Activated naive CD8-positive, alpha-beta T cell treated with anti-CD3 and anti-CD28 coated beads, Interleukin-2, amount 50 U/mL, for 16 hours (primary cell): ENCODE measurements around the gene ATP1A2.

Experiments
- DNase-seq: peaks from one replicate; pipeline ENCODE4 v3.0.0-alpha.2; 2020; ENCODE audit warnings: low read depth, low spot score

ATP1A2 gene

DNA sequence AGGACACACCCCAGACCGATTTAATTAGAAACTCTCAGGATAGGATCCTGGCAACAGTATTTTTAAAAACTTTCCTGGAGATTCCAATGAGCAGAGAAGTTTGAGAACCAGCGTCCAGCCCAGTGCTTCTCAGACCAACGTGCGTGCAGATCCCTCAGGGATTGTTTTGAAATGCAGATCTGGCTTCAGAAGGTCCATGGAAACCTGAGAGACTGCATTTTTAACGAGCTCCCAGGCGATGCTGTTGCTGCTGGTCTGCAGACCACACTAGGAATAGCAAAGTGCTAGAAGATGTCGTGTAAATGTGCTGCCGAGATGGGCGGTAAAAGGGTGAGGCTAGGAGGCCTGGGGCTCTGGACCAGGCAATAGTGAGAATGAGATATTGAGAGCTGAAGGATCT lies 56.4 kb downstream of the ATP1A2 start:
- DNase-seq = no peak

- DNase-seq = no peak
Observed at GRCh38 chr1:160177231-160177630, 61.7 kb downstream of the ATP1A2 start.

DNA sequence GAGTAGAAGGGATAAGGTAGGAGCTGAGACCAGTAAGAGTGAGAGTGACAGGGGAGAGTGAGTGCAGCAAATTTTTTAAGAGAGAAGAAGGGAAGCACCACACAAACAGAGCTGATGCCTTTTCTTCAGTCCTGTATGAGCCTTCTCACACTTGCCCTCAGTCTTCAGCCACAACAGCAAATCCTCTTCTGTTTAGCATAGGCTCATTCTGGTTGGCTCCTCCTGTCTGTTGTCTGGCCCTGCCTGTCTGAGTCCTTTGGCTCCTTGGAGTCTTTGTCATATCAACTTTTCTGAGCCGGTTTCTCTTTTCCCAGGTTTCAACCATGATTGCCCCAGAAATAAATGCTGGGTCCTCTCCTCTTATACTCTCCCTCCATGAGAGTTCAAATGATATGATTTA lies 62.1 kb downstream of the ATP1A2 start:
- DNase-seq = no peak

DNA sequence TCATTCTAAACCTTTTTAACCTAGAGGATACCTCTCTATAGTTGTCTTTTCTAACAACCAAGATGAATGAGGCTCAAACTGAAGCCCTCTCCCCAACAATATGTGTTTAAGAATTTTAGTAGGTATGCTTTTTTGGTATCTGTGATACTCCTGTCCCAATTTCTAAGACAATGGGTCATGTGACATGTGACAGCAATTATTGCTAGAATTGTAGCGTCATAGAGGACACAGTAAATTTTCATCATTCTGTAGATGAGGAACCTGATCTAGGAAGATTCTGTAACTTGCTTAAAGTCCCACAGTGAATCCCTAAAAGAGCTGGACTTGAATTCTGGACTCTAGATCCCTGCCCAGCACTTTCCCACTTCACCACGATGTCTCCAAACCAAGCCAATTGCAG lies 63.2 kb downstream of the ATP1A2 start:
- DNase-seq = no peak

DNA sequence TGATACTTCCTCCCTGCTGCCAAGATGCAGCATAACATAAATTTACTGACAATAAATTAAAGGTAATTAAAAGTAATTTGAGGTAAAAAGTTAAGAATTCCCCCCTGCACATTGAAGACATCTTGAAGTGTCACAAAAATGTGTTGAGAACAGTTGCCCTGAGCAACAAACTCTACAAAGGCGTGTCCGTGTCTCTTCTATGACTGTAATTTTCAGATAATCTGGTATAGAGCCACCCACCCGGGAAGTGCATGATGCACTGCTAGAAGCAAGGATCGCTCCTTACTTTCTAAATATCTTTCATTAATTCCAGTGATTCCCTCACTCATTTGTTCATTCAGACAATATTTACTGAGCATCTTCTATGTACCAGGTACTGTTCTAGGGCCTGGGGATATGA lies 63.8 kb downstream of the ATP1A2 start:
- no peak for DNase-seq

DNA sequence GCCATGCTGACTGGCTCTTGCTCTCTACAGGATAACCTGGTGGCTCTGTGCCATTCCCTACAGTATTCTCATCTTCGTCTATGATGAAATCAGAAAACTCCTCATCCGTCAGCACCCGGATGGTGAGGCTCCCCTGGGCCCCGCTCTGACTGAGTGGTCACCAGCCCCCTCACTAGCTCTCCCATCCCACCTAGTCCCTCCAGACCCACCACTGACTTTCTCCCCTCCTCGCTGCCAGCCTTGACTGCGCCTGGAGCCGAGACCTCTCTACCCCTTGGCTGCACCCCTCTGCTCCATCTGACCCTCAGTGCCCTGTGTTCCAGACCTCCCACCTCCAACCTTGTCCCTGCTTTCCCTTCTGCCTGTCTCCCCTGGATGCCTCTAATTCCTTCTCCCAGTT lies 70.7 kb downstream of the ATP1A2 start:
- no peak for DNase-seq

DNA sequence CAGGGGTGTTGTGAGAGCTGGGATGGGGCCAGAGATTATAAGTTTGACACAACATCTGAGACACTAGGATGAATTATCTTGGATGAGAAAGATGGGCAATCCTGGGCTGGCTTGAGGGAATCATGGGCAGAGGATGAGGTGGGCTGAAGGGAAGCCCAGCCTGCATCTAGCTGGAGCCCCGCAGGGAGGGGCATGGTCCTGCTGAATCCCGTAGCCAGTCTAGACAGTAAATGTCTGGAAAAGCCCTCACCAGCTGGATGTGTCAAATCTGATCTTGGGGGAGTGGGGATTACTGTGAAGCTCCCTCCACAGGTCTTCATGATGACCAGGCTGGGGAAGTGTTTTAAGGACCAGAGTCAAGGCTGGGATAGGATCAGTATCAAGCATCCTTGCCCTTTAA lies 71.2 kb downstream of the ATP1A2 start:
- DNase-seq = no peak

DNA sequence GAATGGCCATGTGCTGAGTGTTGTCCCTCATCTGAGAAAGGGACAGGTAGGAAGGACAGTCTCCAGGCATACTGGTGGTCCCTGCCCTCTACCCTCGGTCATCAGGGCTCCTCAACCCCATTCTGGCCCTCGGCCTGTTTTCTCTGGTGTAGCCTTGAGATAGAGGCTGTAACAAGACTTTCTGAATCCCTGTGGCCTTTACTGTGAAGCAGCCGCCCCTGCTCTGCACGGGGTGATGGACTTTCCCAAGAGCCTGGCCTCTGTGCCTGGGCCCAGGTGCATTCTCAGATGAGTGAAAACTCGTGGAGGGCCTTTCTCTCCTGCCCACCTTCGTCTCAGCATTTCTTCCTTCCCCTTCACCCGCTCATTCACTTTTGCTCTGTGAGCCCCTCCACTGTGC lies 71.8 kb downstream of the ATP1A2 start:
- no peak for DNase-seq

DNA sequence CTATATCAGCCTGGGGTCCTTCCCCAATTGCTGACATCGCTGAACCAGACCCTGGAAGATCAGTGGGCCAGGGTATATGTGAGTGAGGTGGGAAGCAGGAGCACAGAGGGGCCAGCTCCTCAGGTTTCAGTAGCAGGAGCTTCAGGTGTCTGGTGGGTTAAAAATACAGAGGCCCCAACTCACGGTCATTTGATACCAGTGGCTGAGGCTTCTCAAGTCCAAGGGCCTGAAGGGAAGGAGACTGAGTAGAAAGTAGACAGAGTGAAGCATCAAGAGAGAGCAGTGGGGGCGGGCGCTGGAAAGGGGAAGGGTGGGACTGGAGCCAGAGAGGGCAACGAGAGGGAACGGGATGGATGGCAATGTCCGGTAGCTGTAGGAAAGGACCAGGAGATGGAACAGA lies 72.8 kb downstream of the ATP1A2 start:
- no peak for DNase-seq

GRCh38 chr1:160189649-160190625 lies 74.4 kb downstream of the ATP1A2 start, which contains the start of gene CASQ1:
TSS of gene CASQ1 (plus strand) at chr1:160190575. CDS start at chr1:160190752, 177 bp downstream.
- no peak for DNase-seq

- no peak for DNase-seq
Observed at GRCh38 chr1:160191756-160192155, 76.2 kb downstream of the ATP1A2 start.

- no peak for DNase-seq
Observed at GRCh38 chr1:160192234-160192633, 76.7 kb downstream of the ATP1A2 start.
